Cerebellar nuclear complex (tissue), 1 donor: ENCODE results near the gene ZDHHC16.
"Not testable (repeated sequence)": the region's sequence is repeated elsewhere in the genome, so short reads cannot be mapped to it uniquely, and the experiment has no call there.

Source experiments
- DNase-seq, 2 experiments: peaks; one replicate each; lab custom pipeline; 2025; lab: John Stamatoyannopoulos, UW

ZDHHC16 gene

DNA sequence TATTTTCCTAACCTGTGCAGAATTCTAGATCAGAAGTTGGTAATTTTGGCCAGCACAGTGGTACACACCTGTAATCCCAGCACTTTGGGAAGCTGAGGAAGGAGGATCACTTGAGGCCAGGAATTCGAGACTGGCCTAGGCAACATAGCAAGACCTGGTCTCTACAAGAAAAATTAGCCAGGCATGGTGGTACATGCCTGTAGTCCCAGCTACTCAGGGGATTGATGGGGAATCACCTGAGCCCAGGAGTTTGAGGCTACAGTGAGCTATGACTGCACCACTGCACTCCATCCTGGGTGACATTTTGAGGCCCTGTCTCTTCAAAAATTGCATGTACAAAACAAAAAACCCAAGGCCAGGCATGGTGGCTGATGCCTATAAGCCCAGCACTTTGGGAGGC lies 11.4 kb upstream of the ZDHHC16 start:
- DNase-seq: no peak

DNA sequence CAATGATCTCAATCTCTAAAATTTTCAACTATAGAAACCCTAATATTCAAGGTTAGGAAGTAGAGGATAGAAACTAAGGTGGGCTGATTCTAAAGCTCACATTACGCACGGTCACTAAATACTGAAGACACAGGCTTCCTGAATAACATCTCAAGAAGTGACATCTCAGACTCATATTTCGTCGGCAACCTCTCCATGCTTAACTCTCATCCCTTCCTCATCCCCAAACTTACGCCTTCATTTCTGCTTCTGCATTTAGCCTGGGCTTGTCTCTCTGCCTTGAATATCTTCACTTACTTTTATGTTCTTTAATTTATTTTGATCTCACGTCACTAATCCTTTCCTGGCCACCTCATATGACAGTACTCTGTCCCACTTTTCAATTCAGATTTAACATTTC lies 10.8 kb upstream of the ZDHHC16 start:
- DNase-seq: no peak

DNA sequence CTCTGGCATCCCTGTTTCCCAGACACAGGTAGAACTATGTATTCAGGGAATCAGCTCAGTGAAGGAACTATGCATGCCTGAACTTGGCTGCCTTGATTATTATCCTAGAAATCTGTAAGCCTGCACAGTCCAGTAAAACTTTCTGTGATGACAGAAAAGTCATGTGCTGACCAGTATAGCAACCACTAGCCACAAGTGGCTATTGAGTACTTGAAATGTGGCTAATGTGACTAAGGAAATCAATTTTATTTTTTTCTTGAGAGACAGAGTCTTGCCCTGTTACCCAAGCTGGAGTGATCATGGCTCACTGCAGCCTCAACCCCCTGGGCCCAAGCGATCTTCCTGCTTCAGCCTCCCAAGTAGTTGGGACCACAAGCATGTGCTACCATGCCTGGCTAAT lies 3.7 kb upstream of the ZDHHC16 start:
- no peak for DNase-seq

DNA sequence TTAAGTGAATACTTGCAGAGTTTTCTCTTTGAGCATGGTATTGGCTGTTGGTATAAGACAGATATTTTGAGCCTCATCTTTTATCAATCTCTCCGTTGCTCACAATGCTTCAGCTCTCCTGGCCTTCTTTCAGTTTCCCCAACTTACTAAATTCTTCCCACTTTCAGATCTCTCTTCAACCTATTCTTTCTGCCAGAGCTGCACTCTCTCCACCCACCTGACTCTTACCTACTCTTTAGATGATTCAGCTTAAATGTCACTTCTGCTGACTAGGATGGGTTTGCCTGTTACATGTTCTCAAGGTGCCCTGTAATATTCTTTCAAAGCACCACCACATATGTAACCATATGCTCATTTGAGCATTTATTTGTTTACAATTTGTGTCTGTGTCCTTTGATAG lies 1.8 kb upstream of the ZDHHC16 start:
- DNase-seq: no peak

DNA sequence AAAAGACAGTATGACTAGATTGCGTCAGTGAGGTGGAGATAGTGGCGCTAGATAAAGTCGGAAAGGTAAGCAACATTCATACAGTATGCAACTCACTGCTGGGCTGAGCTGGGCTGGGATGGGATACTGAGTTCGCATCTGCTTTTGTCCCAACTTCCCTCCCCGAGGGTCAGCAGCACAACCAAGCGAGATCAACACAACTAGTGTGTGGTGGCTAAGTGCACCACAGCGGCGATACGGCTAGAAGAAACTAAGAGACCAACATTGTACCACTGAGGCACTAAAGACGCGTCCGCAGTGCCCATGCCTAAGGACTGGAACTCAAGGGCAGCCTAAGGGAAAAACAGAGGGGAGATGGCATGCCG lies 636 bp upstream of the ZDHHC16 start:
- no peak for DNase-seq

DNA sequence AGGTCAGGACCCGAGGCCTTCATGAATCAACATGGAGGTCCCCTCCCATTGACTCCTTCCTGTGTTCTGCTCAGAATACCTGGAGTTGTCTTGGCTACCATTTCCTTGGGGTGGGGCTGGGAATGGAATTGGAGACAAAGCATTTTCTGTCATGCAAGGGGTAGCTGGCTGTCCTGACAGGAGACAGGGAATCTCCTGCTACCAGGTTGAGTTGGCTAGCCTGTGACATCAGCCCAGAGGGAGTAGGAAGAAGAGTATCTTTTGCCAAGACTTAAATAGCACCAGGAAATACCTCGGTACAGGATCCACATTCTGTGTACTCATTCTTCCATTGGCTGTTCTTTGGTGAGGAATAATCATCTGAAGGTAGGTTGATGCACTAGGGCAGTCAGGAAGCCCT lies 4.9 kb downstream of the ZDHHC16 start:
- DNase-seq: no peak

DNA sequence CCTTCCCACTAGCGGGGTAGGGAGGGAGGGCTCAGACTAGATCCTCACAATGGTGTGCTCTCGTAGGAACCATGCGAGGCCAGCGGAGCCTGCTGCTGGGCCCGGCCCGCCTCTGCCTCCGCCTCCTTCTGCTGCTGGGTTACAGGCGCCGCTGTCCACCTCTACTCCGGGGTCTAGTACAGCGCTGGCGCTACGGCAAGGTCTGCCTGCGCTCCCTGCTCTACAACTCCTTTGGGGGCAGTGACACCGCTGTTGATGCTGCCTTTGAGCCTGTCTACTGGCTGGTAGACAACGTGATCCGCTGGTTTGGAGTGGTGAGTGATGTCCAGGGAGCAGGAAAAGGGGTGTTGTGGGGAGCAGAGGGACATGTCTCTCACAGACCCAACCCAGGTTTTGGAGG lies 5.6 kb downstream of the ZDHHC16 start:
- no peak for DNase-seq

DNA sequence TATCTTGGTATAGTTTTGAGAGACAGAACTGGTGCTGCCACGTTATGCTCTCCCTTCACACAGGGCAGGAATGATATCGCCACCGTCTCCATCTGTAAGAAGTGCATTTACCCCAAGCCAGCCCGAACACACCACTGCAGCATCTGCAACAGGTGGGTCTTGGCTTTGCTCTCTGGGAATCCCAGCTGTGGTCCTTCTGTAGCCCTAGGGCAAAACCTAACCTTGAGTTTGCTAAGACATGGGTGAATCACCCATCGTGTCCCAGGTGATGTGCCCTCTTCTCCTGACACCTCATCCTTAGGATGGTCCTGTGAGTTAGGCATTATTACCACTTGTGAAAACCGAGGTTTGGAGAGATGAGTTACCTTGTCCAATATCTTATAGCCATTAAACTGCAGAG lies 6.4 kb downstream of the ZDHHC16 start:
- DNase-seq: no peak

DNA sequence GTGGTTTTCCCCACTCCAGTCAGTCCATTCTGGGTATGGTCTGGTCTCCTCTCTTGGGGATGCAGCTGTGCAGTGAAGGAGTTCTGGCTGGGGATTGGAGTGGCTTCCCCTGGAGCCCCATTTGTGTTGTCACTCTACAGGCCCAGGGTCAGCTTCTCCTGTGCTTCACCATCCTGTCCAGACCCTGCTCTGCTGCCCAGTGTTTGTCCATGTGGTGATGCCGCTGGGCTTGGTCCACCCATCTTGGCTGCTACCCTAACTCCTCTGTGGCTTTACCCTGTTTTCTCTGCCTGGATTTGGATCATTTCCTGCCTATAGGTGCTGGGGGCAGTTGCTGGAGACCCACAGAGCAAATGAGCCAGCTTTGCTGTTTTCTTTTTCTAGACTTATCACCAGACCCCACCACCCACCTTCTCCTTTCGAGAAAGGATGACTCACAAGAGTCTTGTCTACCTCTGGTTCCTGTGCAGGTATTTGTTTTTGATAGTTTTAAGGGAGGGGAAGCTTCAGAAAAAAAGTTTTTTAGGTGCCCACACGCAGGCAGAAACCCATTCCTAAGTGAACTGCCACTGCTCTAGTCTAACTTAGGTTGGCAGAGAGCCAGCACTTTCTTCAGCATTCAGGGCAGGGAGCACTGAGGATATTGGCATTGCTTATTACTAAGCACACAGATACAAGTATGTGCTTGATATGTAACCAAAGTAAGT lies 8.5 kb downstream of the ZDHHC16 start:
- DNase-seq: no peak

DNA sequence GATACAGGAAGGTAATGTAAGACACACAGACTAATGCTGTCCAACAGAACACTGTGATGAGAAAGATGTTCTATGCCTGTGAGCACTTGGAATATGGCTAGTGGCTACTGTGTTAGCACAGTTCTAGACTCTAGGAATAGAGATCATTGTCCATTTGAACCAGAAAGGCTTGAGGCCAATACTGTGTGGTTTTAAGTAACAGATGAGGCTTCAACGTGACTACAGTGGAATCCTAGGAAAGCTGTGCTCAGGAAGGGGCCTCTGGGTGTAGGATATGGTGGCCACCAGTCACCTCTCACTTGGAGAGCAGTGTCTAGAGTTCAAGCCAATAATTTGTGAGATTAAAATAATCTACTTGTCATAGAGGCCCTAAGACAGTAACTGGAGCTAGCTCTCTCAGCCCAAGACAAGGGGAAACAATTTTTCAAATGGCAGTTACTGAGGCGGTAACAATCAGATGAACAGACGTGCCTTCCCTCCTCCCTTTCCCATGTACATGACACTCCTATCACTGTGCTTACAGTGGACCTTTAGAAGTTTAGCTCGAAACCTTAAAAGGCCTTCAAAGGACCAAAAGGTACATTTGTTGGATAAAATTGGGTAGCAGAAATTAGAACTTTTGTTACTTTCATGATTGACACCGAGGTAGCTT lies 10.2 kb downstream of the ZDHHC16 start:
- no peak for DNase-seq

DNA sequence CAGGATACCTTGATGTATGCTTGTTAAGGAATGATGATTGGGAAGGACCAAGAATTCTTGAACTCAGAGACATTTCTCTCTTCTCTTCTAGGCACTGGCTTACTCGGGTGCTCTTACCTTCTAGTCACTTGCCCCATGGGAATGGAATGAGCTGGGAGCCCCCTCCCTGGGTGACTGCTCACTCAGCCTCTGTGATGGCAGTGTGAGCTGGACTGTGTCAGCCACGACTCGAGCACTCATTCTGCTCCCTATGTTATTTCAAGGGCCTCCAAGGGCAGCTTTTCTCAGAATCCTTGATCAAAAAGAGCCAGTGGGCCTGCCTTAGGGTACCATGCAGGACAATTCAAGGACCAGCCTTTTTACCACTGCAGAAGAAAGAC lies 10.7 kb downstream of the ZDHHC16 start:
- DNase-seq: no peak

DNA sequence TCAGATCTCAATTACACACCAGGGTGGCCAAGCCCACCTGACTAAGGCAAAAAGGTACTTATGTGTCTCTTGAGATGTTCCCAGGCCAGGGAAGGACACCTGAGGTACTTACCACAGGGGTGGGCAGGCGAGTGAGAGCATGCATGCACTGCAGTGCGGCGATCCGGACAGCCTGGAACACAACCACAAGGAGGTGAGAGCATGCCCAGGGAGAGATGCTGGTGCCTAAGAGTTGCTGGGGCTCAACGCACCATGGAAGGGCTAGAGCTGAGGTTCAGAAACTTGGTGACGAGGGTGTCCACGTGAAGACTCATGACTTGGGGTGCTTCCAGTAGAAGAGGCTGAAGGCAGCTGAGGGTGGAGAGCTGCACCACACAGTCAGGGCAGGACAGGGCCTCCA lies 13.1 kb downstream of the ZDHHC16 start:
- DNase-seq: no peak

DNA sequence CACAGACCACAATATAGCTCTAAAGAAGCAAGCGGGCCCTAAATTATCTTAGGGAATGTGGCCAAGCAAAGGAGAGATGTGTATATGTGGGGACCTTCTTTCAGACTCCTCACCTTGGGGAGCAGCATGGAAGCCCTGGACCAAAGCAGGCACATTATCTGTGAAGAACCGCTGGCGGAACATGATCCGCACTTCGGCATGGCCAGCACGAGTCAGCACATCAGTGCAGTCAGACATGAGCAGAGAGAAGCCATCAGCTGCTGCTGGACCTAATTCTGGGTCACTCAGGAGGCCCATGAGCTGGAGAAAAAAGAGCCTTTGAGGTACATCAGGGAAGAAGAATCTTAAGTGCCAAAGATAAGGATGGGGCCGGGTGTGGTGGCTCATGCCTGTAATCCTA lies 14.0 kb downstream of the ZDHHC16 start:
- no peak for DNase-seq

DNA sequence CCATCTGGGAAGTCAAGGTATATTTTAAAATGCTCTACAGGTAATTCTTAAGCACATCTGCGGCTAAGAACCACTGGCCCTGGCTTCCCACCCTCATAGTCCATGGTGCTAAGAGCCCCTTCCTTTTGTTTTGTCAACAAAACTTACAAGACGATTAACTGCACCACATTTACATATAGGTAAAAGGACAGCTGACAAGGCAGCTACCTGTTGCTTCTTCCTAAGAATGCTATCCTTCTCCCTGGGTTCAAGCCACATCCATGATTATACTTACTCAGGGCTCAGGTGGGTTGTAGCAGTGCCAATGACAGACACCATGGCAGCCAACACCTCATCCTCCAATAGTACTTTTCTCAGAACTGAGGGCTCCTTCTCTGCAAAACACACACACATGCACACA lies 16.3 kb downstream of the ZDHHC16 start:
- no peak for DNase-seq

DNA sequence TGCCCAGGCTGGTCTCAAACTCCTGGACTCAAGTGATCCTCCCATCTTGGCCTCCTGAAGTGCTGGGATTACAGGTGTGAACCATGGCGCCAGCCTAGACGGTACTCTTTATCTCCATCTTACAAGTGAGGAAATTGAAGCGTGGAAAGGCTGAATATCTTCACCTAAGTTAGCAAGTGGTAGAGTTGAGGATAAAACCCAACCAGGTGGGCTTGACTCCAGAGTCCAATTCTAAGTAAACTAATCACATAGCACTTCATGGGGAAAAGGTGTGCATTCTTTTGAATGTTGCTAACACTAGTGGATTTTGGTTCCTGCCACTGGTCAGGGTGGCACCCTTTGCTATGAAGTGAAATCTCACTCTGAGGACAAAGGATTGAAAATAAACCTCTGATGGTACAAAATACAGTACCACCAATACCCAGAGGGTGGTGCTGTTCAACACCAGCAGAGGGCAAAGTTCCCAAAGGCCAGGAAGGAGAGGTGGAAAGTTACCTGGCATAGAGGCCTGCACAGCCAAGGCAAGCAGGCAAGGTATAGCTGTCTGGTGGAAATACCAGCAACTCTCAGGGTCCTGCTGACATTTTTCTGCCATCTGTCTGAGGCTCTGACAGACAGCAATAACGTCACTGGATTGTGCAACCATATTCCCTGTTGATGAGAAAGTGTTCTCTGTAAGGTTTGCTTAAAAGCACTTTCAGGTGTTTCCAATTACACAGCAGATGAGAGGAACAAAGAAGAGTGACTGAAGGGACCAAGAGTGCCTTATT lies 17.6 kb downstream of the ZDHHC16 start:
- DNase-seq: peak in 1 of 2 experiments; percentile 43

DNA sequence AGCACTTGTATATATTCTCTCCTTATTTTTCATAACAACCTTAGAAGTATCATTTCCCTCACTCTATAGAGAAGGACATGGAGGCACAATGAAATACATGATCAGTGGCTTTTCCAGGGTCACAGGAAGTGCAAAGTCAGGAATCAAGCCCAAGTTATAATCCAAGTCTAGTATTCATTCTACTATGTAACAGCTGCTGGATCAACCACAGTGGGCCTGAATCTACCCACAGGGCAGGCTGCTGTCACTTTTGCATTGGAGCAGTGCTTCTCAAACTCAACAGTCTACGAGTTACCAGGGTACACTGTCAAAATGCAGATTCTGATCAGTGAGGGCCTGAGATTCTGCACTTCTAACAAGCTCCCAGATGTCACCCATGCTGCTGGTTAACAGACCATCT lies 18.3 kb downstream of the ZDHHC16 start:
- no peak for DNase-seq

DNA sequence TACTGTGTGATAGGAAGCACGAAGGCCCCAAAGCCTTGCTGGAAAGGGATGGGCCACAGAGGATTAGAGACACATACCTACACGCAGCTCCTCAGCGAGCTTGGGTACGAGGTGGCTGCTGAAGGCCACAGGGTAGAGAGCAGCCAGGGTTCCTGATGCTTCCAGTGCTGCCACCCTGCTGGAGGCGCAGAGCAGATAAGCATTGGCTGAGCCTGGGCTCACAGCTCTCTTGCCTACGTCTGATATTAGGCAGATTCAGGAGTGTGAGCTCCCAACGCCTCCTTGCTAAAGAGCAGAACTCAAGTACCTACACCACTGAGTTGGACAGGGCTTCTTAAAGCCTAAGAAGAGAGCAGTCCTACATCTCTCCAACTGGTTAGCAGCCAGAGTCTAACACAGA lies 20.0 kb downstream of the ZDHHC16 start:
- DNase-seq: no peak

DNA sequence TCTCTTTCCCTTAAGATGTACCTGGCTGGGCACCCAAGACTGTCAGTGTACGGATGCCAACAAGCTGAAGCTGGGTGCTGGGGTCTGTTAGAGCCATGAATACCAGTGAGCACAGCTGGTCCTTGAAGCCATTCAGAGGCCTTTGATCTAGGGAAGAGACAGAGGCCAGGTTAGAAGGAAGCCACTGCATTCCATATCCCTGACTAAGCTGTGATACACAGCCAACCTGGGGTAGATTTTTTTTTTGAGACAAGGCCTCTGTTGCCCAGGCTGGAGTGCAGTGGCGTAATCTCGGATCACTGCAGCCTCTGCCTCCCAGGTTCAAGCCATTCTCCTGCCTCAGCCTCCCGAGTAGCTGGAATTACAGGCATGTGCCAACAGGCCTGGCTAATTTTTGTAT lies 20.8 kb downstream of the ZDHHC16 start:
- no peak for DNase-seq

DNA sequence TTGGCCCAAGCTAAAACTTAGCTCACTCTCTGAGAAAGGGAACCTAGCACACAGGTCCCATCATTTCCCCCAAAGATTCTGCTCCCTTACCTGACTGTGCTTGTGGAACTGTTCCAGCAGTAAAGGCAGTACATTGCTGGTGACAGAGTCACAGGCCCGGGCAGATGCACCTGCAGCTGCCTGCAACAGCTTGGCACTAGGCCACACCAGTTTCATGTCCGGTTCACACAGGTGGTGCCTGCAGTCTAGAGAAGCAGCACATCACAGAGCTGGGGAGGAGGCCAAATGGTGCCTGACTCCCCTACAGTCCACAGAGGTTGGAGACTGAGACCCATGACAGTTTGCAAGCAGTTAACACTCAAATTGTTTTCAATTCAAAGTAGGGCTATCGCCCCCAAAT lies 22.2 kb downstream of the ZDHHC16 start:
- no peak for DNase-seq

DNA sequence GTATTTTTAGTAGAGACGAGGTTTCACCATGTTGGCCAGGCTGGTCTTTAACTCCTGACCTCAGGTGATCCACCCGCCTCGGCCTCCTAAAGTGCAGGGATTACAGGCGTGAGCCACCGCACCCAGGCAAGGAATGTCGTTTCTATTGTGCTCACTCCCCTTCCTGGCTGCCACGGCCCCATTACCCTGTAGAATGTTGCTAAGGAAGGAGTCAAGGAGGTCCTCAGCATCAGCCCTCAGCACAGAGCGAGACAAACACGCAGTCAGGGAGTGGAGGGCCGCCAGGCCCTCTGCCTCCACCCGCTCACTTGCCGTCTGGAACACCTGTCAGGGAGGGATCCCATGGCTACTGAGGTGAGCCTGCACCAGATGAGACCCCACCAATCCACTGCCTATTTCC lies 22.8 kb downstream of the ZDHHC16 start:
- DNase-seq: not testable (repeated sequence)

DNA sequence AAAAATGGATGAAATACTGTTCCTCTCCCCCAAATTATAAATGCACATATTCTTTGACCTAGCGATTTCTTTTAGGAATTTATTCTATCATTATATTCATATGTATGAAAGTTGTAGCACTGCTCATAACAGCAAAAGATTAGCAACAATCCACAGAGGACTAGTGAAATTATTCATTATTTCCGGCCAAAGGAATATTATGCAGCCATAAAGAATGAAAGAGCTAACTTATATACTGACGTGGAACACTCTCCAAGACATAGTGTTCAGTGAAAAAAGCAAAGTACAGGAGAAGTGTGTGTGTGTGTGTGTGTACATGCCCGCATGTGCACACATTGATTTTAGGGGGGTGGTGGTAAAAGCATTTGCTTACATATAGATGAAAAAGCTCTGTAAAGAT lies 28.9 kb downstream of the ZDHHC16 start:
- no peak for DNase-seq

DNA sequence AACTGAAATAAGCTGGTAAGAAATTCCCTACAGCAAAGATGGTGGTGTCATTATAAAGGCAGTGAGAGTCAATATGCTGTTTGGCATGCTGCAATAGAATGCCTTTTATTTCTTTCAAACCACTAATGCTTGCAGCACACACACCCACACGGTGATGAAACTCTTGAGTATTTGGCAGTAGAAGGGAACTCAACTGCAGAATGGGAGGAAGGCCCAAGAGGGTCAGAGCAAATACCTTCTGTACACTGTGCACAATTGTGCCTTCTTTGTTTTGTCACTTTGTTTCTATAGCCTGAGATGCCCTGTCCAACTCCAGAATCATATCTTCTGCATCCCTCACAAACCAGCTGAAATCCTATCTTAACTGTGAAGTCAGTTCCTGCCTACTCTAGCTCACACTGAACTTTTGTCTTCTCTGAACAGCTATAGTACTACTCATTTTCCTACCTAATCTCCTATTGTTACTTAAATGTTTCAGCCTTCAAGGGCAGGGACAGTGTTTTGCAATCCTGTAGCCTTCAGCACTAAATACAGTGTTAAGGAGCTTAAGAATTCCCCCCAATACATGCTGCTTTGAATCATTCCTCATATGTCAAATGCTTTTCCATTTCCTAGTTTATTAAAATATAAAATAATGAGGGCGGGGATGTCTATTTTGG lies 30.1 kb downstream of the ZDHHC16 start:
- no peak for DNase-seq

DNA sequence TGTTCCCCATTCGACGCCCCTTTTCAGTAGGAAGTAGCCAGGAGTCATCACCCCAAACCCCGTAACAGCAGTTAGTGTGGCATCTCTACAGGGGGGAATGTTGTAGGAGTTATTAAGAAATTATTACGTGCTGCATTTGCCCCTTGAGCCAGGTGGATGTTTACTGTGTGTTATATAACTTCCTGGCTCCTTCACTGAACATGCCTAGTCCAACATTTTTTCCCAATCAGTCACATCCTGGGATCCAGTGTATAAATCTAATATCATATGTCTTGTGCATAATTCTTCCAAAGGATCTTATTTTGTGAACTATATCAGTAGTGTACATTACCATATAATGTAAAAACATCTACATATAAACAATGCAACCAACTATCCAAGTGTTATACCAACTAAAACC lies 33.4 kb downstream of the ZDHHC16 start:
- not testable (repeated sequence) for DNase-seq
